Activated naive CD8-positive, alpha-beta T cell (primary cell): Measurements from ENCODE around the gene CUEDC2.

ENCODE experiments used
- H3K27ac Mint-ChIP-seq: one replicate; pipeline ENCODE4 v1.8.0; 2021; ENCODE audit warnings: mixed read lengths
- H3K27me3 Mint-ChIP-seq: one replicate; pipeline ENCODE4 v1.8.0; 2021; ENCODE audit warnings: mixed read lengths
- H3K36me3 Mint-ChIP-seq: one replicate; pipeline ENCODE4 v1.8.0; 2021; ENCODE audit warnings: mixed read lengths
- H3K4me1 Mint-ChIP-seq: one replicate; pipeline ENCODE4 v1.8.0; 2021; ENCODE audit warnings: low read depth, mixed read lengths
- H3K4me3 Mint-ChIP-seq: one replicate; pipeline ENCODE4 v1.8.0; 2021; ENCODE audit warnings: mild to moderate bottlenecking, mixed read lengths
- H3K9me3 Mint-ChIP-seq: one replicate; pipeline ENCODE4 v1.8.0; 2021; ENCODE audit warnings: low read depth, mixed read lengths

CUEDC2 gene

DNA sequence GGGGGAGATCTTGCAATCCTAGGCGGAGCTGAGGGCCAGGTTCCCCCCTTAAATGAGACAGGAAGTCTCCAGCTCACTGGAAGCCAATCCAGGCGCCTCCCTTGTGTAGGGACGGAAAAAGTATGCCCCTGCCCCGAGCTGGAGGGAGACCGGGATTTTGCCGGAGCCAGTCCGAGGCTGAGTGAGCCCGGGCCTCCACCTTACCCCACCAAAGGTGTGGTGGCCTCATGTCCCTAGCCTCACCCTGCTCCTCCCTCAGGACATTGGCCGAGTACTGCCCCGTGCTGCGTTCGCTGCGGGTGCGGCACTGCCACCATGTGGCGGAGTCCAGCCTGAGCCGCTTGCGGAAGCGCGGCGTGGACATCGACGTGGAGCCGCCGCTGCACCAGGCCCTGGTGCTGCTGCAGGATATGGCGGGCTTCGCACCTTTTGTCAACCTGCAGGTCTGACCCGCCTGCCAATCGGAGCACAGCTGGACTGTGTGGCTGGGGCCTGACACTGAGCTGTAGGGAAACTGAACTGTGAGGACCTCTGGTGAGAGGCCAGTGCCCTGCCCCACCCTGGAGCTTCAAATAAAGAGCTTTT, 9.7 kb downstream of the CUEDC2 start:
- Mint-ChIP-seq H3K4me1 (peaks cover 48% of the 10 kb centered on the region), H3K27me3 (peaks cover 6% of the 10 kb centered on the region), H3K27ac (peak overlapping the region; percentile 28), H3K4me3 (peak overlapping the region; percentile 97), H3K9me3 (no peaks in the 10 kb centered on the region), H3K36me3 (no peaks in the 10 kb centered on the region)

DNA sequence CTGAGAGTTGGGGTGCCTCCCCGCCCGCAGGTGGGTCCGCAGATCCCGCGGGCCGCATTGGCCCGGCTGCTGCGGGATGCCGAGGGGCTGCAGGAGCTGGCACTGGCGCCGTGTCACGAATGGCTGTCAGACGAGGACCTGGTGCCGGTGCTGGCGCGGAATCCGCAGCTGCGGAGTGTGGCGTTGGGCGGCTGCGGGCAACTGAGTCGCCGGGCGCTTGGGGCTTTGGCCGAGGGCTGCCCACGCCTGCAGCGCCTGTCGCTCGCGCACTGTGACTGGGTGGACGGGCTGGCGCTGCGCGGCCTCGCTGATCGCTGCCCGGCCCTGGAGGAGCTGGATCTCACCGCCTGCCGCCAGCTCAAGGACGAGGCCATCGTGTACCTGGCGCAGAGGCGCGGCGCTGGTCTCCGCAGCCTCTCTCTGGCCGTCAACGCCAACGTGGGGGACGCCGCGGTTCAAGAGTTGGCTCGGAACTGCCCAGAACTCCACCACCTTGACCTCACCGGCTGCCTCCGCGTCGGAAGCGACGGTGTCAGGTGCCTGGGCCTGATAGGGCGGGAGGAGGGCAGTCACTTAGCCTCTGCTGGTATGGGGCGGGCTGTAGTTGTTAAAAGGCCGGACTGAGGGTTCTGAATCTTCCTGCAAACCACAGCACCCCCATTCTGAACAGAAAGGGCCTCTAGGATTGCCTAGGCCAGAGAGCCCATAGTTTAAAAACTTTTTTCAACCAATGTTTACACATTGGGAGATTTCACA, 10.4 kb downstream of the CUEDC2 start:
- H3K4me1 Mint-ChIP-seq = peaks cover 40% of the 10 kb centered on the region
- peaks cover 12% of the 10 kb centered on the region for H3K27me3 Mint-ChIP-seq
- no peaks in the 10 kb centered on the region for H3K9me3 Mint-ChIP-seq
- no peaks in the 10 kb centered on the region for H3K36me3 Mint-ChIP-seq
- H3K27ac Mint-ChIP-seq = peak overlapping the region; percentile 76
- peak overlapping the region; percentile 97 for H3K4me3 Mint-ChIP-seq

DNA sequence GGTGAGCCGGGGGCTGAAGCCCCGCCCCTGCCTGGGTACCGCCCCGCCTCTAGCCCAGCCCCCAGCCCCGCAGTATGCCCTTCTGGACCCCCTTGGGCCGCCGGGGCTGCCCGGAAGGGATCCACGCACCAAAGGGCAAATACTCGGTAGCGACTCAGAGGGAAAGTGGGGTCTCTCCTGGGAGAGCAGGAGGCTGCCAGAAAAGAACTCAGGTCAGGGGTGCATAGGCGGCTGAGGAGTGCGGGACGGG, 10.9 kb downstream of the CUEDC2 start:
- Mint-ChIP-seq H3K4me1 (peaks cover 37% of the 10 kb centered on the region), H3K27me3 (peaks cover 12% of the 10 kb centered on the region), H3K9me3 (no peaks in the 10 kb centered on the region), H3K36me3 (no peaks in the 10 kb centered on the region), H3K27ac (no peak overlapping the region), H3K4me3 (peak overlapping the region; percentile 97)

DNA sequence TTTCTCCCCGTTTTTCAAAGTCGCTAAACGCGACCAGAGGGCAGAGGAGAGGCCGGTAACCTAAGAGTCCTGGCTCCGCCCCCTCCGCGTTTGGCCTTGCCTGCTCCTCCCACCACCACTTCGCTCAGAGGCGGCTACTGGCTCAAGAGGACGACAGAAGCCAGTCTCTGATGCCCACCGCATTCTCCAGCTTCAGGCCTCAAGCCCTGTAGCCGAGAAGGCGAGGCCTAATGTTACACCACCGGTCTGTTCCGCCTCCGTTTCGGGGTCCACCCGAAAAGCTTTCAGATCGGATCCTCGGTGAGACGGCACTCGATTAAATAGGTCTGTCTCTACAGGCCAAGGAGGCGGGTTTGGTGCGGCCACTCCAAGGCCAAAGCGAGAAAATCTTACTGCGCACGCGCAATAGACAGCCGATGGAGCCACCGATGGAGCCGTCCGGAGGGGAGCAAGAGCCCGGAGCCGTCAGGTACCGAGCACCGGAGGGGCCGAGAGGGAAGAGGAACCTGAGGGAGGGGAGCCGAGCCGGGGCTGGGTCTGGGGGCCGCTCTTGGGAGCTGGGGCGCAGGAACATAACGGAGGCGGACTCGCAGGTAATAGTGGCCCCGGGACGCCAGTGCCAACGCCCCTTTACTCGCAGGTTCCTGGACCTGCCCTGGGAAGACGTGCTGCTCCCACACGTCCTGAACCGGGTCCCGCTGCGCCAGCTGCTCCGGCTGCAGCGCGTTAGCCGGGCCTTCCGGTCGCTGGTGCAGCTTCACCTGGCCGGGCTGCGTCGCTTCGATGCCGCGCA, 11.5 kb downstream of the CUEDC2 start, which contains the start of gene FBXL15:
TSS of gene FBXL15 (plus strand) at position 123 of the 793 bp plus-strand sequence. CDS start at position 417, 294 bp downstream.
- no peaks in the 10 kb centered on the region for H3K36me3 Mint-ChIP-seq
- H3K9me3 Mint-ChIP-seq = no peaks in the 10 kb centered on the region
- peaks cover 35% of the 10 kb centered on the region for H3K4me1 Mint-ChIP-seq
- H3K27ac Mint-ChIP-seq = peak within 1 kb of the TSS; percentile 94
- H3K4me3 Mint-ChIP-seq = peak within 1 kb of the TSS; percentile 97
- H3K27me3 Mint-ChIP-seq = peaks cover 14% of the 10 kb centered on the region

DNA sequence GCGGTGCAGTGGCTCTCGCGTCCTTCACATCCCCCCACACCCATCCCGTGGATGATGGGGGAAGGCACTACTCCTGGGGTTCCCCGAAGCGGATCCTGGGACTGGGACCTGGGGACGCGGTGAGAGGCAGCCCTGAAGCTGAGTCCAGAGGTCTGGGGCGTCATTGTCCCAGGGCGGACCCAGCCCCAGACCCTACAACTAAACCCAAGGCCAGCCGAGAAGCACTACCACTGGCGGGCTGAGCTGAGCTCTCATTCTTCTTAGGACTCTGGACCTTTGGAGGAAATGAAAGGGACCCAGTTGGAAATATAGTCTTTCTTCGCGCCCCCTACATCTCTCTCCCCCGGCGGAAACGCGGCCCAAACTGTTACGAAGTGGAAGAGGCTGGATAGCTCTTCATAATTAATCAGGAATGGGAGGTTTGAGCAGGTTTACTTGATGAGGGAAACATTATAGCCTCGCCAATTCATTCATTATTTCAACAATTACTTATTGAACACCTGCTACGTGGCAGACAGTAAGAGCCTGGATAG, 12.1 kb downstream of the CUEDC2 start:
- Mint-ChIP-seq H3K27me3 (peaks cover 15% of the 10 kb centered on the region), H3K27ac (peak overlapping the region; percentile 94), H3K4me3 (peak overlapping the region; percentile 97)

DNA sequence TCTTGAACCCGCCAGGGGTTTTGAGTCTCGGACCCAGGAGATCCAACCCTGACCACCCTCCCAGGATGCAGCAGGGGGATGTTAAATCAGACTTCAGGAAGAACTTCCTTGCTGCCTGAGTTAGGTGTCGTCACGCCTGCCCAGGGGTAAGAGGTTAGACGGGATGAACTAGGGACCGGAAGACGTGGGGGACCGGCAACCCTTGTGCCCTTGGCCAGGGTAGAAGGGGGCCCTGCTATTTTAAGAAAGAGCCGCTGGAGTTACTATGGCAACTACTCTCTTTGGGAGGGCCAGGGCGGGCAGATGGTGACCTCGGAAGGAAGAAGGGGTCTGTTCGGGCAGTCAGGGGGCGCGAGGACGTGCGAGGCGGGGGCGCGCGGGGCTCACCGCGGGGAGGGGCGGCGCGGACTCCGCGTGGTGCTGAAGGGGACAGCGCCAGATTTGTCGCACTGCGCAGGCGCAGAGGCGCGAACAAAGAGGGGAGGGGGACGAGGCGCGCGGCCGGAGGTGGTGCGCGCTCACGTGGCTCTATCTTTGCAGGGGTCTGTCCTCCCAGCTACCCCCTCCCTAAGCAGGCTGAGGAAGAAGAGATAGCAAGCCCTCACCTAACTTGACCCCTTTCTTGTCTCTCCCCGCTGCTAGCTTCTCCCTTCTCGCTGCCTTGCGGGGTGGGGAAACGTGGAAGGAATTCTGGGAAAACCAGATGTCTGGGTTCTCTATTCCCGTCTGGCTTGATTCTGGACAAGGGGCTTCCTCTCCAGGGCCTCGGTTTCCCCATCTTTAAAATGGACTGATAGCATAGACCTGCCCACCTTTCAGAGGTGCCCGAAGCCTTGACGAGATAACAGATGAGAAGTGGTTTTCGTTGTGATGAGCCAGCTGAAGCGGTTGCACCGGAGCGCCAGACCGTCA, 12.8 kb downstream of the CUEDC2 start:
- Mint-ChIP-seq H3K36me3 (no peaks in the 10 kb centered on the region), H3K27ac (no peak overlapping the region), H3K4me1 (peaks cover 35% of the 10 kb centered on the region), H3K27me3 (peaks cover 15% of the 10 kb centered on the region), H3K9me3 (no peaks in the 10 kb centered on the region), H3K4me3 (peak overlapping the region; percentile 97)

More for the DNA sequence above, 12.1 kb downstream of the CUEDC2 start:
- Mint-ChIP-seq H3K4me1 (peaks cover 35% of the 10 kb centered on the region), H3K9me3 (no peaks in the 10 kb centered on the region), H3K36me3 (no peaks in the 10 kb centered on the region)

DNA sequence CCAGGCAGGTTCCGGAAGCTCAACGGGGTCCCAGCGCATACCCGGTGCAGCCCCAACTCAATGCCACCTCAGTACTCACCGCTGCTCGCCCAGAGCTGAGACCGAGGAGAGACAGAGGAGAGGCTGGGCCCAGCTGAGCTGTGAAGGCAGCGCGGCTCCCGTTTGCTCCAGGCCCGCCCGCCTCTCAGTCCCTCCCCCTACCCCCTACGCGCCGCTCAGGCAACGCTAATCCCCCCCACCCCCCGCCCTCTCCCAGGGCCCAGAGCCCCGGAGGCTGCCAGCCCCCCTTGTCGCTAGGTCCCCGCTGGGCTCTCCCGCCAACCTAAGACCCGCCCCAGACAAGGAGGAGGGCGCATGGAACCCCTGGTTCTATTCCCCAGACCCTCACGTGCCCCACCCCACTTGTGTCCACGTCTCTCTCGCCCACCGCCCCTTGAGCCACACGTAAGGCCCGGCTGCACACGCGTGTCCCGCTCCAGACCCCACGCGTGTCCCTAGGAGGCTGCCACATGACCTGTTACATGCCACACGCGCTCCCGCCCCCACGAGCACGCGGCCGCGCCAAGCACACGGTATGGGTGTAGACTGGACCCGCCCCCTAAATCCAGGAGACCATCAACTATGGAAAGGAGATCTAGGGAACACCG, 13.6 kb downstream of the CUEDC2 start, which contains the start of gene PSD:
TSS of gene PSD (minus strand) at position 164 of the 647 bp plus-strand sequence. CDS start 1,747 bp downstream, outside the sequence.
- Mint-ChIP-seq H3K27me3 (peaks cover 15% of the 10 kb centered on the region), H3K4me1 (peaks cover 35% of the 10 kb centered on the region), H3K9me3 (no peaks in the 10 kb centered on the region), H3K4me3 (peak within 1 kb of the TSS; percentile 97), H3K27ac (no peak within 1 kb of the TSS), H3K36me3 (no peaks in the 10 kb centered on the region)

DNA sequence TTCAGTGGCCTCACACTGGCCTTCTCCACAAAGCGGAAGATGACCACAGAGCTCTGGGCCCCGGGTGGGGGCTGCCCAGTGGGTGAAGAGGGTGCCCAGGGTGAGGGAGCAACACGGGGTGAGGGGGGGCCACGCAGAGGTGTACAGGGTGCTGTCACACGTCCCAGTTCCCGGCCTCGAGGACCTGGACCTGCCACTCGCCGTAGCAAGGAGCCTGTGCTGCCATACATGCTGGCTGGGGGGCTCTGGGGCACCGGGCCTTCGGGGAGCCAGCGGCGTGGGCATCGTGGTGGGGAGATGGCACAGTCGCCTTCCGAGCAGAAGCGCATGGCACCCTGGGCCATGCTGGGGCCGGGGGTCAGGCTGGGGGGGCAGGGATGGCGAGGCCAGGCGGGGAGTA, 15.7 kb downstream of the CUEDC2 start:
- H3K36me3 Mint-ChIP-seq = no peaks in the 10 kb centered on the region

DNA sequence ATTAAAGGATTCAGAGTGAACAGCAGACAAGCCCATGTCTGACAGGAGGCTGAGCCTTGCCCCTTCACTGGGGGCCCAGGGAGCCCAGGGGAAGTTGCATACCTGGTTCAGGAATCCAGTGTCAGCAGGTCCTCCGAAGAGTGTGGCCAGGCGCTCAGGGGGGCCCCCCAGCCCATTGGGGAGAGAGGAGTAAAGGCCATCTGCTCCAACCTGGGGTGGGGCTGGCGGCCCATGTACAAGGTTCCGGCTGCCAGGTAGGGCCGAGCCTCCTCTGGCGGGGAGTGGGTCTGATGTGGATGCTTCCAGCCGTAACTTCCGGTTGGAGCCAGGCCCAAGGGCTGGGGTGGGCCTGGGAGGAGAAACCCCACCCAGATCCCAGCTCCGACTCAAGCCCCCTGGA, 16.1 kb downstream of the CUEDC2 start:
- Mint-ChIP-seq H3K36me3 (no peaks in the 10 kb centered on the region), H3K27ac (no peak overlapping the region), H3K4me1 (peaks cover 35% of the 10 kb centered on the region), H3K27me3 (peaks cover 15% of the 10 kb centered on the region), H3K4me3 (no peak overlapping the region), H3K9me3 (no peaks in the 10 kb centered on the region)

More for the DNA sequence above, 15.7 kb downstream of the CUEDC2 start:
- H3K27me3 Mint-ChIP-seq = peaks cover 15% of the 10 kb centered on the region
- no peak overlapping the region for H3K27ac Mint-ChIP-seq
- H3K4me3 Mint-ChIP-seq = no peak overlapping the region
- no peaks in the 10 kb centered on the region for H3K9me3 Mint-ChIP-seq
- H3K4me1 Mint-ChIP-seq = peaks cover 34% of the 10 kb centered on the region

DNA sequence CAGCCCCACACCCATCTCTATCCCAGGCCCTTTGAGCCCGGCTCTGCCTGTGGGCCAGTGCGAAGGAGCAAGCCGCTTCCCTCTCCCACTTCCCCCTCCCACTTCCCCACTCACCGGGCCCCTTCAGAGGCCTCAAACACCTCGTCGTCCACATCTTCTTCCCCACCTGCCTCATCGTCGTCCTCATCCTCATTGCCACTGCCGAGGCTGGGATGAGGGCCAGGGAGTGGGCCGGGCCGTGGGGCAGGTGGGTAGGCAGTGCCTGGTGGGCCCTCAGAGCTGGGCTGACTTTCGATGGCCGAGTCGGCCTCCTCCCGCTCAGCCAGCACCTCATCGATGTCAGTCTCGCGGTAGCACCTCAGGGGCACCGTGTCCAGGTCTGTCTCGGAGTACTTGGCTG, 17.6 kb downstream of the CUEDC2 start:
- no peak overlapping the region for H3K27ac Mint-ChIP-seq
- H3K4me1 Mint-ChIP-seq = peaks cover 31% of the 10 kb centered on the region
- peaks cover 15% of the 10 kb centered on the region for H3K27me3 Mint-ChIP-seq
- no peaks in the 10 kb centered on the region for H3K36me3 Mint-ChIP-seq
- H3K4me3 Mint-ChIP-seq = no peak overlapping the region
- H3K9me3 Mint-ChIP-seq = no peaks in the 10 kb centered on the region

DNA sequence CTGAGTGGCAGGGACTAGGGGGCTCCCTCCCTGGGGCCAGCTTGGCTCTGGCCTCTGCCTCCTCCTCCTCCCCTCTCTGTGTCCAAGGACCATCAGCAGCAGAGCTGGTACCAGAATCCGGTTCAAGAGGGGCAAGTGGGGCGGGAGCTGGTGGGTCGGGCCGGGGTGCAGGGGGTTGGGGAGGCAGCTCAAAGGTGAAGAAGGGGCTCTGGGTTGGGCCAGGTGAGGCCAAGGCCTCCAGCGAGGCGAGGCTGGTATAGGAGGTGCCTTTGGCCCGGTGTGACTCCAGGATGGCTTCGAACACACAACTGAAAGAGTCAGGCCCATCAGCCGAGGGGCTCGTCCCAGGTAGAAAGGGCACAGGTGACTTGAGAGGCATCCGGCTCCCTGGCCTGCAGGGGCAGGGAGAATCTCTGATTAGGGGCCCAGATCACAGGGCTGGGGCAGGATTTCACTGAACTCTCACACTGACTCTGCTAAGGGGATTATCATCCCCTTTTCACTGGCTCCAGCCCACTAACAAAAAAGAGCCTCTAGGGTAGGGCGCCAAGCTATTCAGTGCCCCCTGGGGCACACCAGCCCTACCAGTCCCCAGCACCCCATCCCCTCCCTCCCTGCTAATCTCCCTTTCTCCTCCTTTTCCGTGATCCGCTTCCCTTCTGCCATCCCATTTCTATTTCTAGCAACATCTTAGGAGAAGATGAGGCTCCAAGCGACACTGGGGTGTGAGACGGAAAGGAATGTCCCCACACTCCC, 18.4 kb downstream of the CUEDC2 start:
- no peaks in the 10 kb centered on the region for H3K9me3 Mint-ChIP-seq
- H3K27me3 Mint-ChIP-seq = peaks cover 15% of the 10 kb centered on the region
- no peak overlapping the region for H3K27ac Mint-ChIP-seq
- no peak overlapping the region for H3K4me3 Mint-ChIP-seq
- peaks cover 29% of the 10 kb centered on the region for H3K4me1 Mint-ChIP-seq
- H3K36me3 Mint-ChIP-seq = no peaks in the 10 kb centered on the region

DNA sequence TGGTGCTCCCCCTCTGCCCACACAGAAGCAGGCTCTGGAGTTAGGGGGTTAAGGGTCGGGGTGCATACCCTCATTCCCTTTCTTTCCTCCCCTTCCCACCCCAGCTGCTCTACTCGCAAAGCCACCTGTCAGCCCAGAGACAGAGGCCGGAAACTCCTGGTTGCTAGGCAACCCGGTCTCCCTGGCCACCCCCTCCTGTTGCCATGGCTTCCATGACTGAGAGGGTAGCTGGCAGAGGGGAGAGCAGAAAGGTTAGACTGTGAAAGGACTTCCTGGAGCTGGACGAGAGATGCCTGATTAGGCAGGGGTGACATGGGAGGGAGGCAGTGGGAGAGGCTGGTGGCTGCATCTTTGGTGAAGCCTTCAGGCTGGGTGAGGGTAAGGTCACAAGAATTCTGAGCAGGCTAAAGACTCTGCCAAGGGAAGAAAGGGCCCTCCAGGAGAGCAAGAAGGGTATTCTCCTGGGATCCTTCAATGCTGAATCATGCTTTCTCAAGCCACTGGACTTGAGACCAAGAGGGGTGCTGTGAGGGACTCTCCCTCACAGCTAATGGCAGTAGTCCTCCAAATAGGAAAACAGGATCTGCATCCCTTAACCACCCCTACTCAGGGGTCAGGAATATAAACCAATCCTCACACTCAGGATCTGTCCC, 19.2 kb downstream of the CUEDC2 start:
- Mint-ChIP-seq H3K36me3 (no peaks in the 10 kb centered on the region), H3K9me3 (no peaks in the 10 kb centered on the region), H3K4me3 (no peak overlapping the region), H3K27ac (peak overlapping the region; percentile 46), H3K4me1 (peaks cover 30% of the 10 kb centered on the region), H3K27me3 (peaks cover 13% of the 10 kb centered on the region)

DNA sequence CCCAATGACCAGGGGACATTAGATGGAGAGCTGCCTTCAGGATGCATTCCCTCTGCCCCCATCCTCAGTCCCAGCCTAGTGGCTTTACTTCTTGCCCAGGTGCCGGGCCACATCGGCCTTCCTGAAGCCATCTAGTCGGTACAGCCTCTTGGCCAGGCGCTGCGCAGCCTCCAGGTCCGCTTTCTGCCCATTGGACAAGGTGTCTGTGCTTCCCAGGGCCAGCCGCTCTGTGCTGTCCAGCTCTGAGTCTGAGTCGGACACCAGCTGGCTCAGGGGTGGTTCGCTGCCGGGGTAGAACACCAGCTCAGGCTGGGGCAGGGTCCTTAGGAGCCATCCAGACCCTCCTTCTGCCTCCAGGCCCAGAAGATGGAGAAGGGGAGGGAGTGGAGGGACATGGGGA, 20.1 kb downstream of the CUEDC2 start:
- Mint-ChIP-seq H3K9me3 (no peaks in the 10 kb centered on the region), H3K4me3 (no peak overlapping the region), H3K27ac (no peak overlapping the region), H3K27me3 (peaks cover 7% of the 10 kb centered on the region), H3K36me3 (no peaks in the 10 kb centered on the region), H3K4me1 (peaks cover 32% of the 10 kb centered on the region)
